GM23338 (cell line): ENCODE data around the gene DPF1. TPM values are rescaled to one million over a fixed set of nuclear protein-coding genes. Genes with fewer than 3 reads are reported as not detected.

Experiments
- ATAC-seq: fragments of 200-7000 bp; cut with Tn5 transposase; 3 replicates; pipeline ENCODE4 v1.9.1; 2020
- DNase-seq: peaks from one replicate; pipeline ENCODE4 v3.0.0-alpha.2; 2015; ENCODE audit warnings: low spot score
- H2AFZ ChIP-seq: fragments of 200-600 bp; sonication (generic); 2 replicates; pipeline ENCODE4 v1.8.0; 2016; ENCODE audit warnings: antibody characterized with exemption, mild to moderate bottlenecking, moderate library complexity
- H3F3A ChIP-seq: fragments of 200-600 bp; sonication (generic); replicated peaks from 2 replicates; pipeline ENCODE4 v1.8.0; 2017; ENCODE audit warnings: antibody characterized with exemption, mixed run types, low read depth
- H3K27ac ChIP-seq: fragments of 200-600 bp; sonication (generic); 2 replicates; pipeline ENCODE4 v1.6.1; 2016; ENCODE audit warnings: low read depth
- H3K27me3 ChIP-seq: fragments of 200-600 bp; sonication (generic); 2 replicates; pipeline ENCODE4 v1.8.0; 2016; ENCODE audit warnings: mild to moderate bottlenecking, mixed run types, moderate library complexity; ENCODE audit not compliant: insufficient read depth
- H3K36me3 ChIP-seq: fragments of 200-600 bp; sonication (generic); 2 replicates; pipeline ENCODE4 v1.8.0; 2016; ENCODE audit warnings: mild to moderate bottlenecking; ENCODE audit not compliant: insufficient read depth
- H3K4me1 ChIP-seq: fragments of 200-600 bp; sonication (generic); 2 replicates; pipeline ENCODE4 v1.8.0; 2016; ENCODE audit warnings: mild to moderate bottlenecking, moderate library complexity; ENCODE audit not compliant: insufficient read depth
- H3K4me2 ChIP-seq: fragments of 200-600 bp; sonication (generic); 2 replicates; pipeline ENCODE4 v1.7.1; 2017; ENCODE audit warnings: mixed run types
- H3K4me3 ChIP-seq: fragments of 200-600 bp; sonication (generic); 2 replicates; pipeline ENCODE4 v1.6.1; 2016; ENCODE audit warnings: mixed run types
- H3K79me2 ChIP-seq: fragments of 200-600 bp; sonication (generic); replicated peaks from 2 replicates; pipeline ENCODE4 v1.8.0; 2017; ENCODE audit warnings: mild to moderate bottlenecking; ENCODE audit not compliant: insufficient read depth
- H3K9me2 ChIP-seq: fragments of 200-600 bp; sonication (generic); 2 replicates; pipeline ENCODE4 v1.8.0; 2017; ENCODE audit not compliant: insufficient read depth
- H4K20me1 ChIP-seq: fragments of 200-600 bp; sonication (generic); replicated peaks from 2 replicates; pipeline ENCODE4 v1.8.0; 2017; ENCODE audit warnings: mild to moderate bottlenecking; ENCODE audit not compliant: insufficient read depth
- H3K27ac Mint-ChIP-seq: 2 replicates; pipeline ENCODE4 v1.8.0; 2020; ENCODE audit warnings: inconsistent platforms, mild to moderate bottlenecking, moderate library complexity, mixed read lengths
- H3K27me3 Mint-ChIP-seq: 3 replicates; pipeline ENCODE4 v1.8.0; 2022; ENCODE audit warnings: low read depth, mild to moderate bottlenecking, moderate library complexity, mixed read lengths, inconsistent platforms; ENCODE audit not compliant: insufficient read depth, poor library complexity
- H3K36me3 Mint-ChIP-seq: 3 replicates; pipeline ENCODE4 v1.8.0; 2021; ENCODE audit warnings: low read depth, mild to moderate bottlenecking, inconsistent platforms, moderate library complexity, mixed read lengths
- H3K4me1 Mint-ChIP-seq: 3 replicates; pipeline ENCODE4 v1.8.0; 2020; ENCODE audit warnings: mild to moderate bottlenecking, inconsistent platforms, mixed read lengths
- H3K4me3 Mint-ChIP-seq: 3 replicates; pipeline ENCODE4 v1.8.0; 2021; ENCODE audit warnings: moderate library complexity, mild to moderate bottlenecking, inconsistent platforms, mixed read lengths
- H3K9me3 Mint-ChIP-seq: 3 replicates; pipeline ENCODE4 v1.8.0; 2020; ENCODE audit warnings: moderate library complexity, mild to moderate bottlenecking, inconsistent platforms, mixed read lengths
- CREB1 ChIP-seq: fragments of 250-450 bp; sonication (Bioruptor Pico); IDR thresholded peaks from 2 replicates; pipeline ENCODE4 v1.5.0; 2020; ENCODE audit warnings: low read depth, mild to moderate bottlenecking, moderate library complexity
- EZH2 ChIP-seq: fragments of 200-600 bp; sonication (generic); IDR thresholded peaks from one replicate; pipeline ENCODE4 v1.8.0; 2017; ENCODE audit warnings: antibody characterized with exemption, mild to moderate bottlenecking, low read depth; ENCODE audit not compliant: unreplicated experiment
- EZH2phosphoT487 ChIP-seq: fragments of 200-600 bp; sonication (generic); IDR thresholded peaks from one replicate; pipeline ENCODE4 v1.8.1; 2018; ENCODE audit warnings: antibody characterized with exemption; ENCODE audit not compliant: unreplicated experiment
- JUNB ChIP-seq: IDR thresholded peaks from one replicate; pipeline ENCODE4 v1.6.1; 2016; ENCODE audit warnings: antibody characterized with exemption; ENCODE audit not compliant: unreplicated experiment
- NANOG ChIP-seq: IDR thresholded peaks from 2 replicates; pipeline ENCODE4 v1.6.1; 2016; ENCODE audit warnings: antibody characterized with exemption, borderline replicate concordance
- POLR2AphosphoS5 ChIP-seq: IDR thresholded peaks from 2 replicates; pipeline ENCODE4 v1.6.1; 2016; ENCODE audit warnings: antibody characterized with exemption, low read depth
- STAT1 ChIP-seq: IDR thresholded peaks from one replicate; pipeline ENCODE4 v1.6.1; 2016; ENCODE audit warnings: antibody characterized with exemption; ENCODE audit not compliant: unreplicated experiment
- ZNF114 ChIP-seq: fragments of 250-450 bp; sonication (Bioruptor Pico); IDR thresholded peaks from 2 replicates; pipeline ENCODE4 v1.5.0; 2020; ENCODE audit warnings: mild to moderate bottlenecking, moderate library complexity
- ZNF331 ChIP-seq: fragments of 250-450 bp; sonication (Bioruptor Pico); IDR thresholded peaks from 2 replicates; pipeline ENCODE4 v1.5.0; 2020; ENCODE audit warnings: low read depth, mild to moderate bottlenecking, moderate library complexity
- ZNF462 ChIP-seq: fragments of 250-450 bp; sonication (Bioruptor Pico); IDR thresholded peaks from 2 replicates; pipeline ENCODE4 v1.5.0; 2020; ENCODE audit warnings: mild to moderate bottlenecking, moderate library complexity
- polyA plus RNA-seq: library from polyadenylated mRNA; unstranded; fragments of >200 nt; fragmentation: Nextera tagmentation; extraction: Ambion mirVana; gene quantifications from 2 replicates; pipeline ENCODE4 v1.2.1, GENCODE V29; 2016
- total RNA-seq: library from RNA; depleted of rRNA; stranded (reverse); fragments of >200 nt; shearing (Covaris generic); gene quantifications from 2 replicates; pipeline ENCODE4 v1.2.3, GENCODE V29; 2014
- TF ChIP-seq, protein P1 (sequence below): IDR thresholded peaks from one replicate; pipeline ENCODE4 v1.6.1; 2018; ENCODE audit warnings: antibody characterized with exemption; ENCODE audit not compliant: unreplicated experiment
- TF ChIP-seq, protein P2 (sequence below), 2 experiments: fragments of 200-600 bp in 1 of 2; sonication (generic) in 1 of 2; conservative IDR thresholded peaks; 2 replicates each; pipeline versions ENCODE4 v1.5.1 to v1.6.1; 2016 to 2017; ENCODE audit warnings: antibody characterized with exemption in 2 of 2, low read depth in 2 of 2, mild to moderate bottlenecking in 2 of 2, moderate library complexity in 1 of 2
- TF ChIP-seq, protein P3 (sequence below): IDR thresholded peaks from 2 replicates; pipeline ENCODE4 v1.6.1; 2016; ENCODE audit warnings: antibody characterized with exemption

DPF1 gene
- total and polyA plus RNA-seq, 2 experiments from 2014 or later, result 8.3 to 11.7 TPM

- H3K27me3 Mint-ChIP-seq, result peaks cover 15% of the 10 kb centered on the region
- DNase-seq, result no peak
- peaks cover 12% of the 10 kb centered on the region; the same call in 1 of the 2 replicates for H3K4me1 ChIP-seq
- no peaks in the 10 kb centered on the region for H3K36me3 ChIP-seq
- no peak overlapping the region for H3K4me3 ChIP-seq
- H3K4me2 ChIP-seq, result no peak overlapping the region
- ATAC-seq, result no peak
- peaks cover 26% of the 10 kb centered on the region; the same call in 2 of the 3 replicates for H3K4me1 Mint-ChIP-seq
- peaks cover 7% of the 10 kb centered on the region; the same call in 1 of the 2 replicates for H4K20me1 ChIP-seq
- no peaks in the 10 kb centered on the region for H3K27me3 ChIP-seq
- H3K27ac Mint-ChIP-seq, result no peak overlapping the region
- H2AFZ ChIP-seq, result no peak overlapping the region
- no peaks in the 10 kb centered on the region for H3F3A ChIP-seq
- H3K36me3 Mint-ChIP-seq, result peaks cover 24% of the 10 kb centered on the region
- H3K9me2 ChIP-seq, result no peaks in the 10 kb centered on the region
- no peak overlapping the region for H3K4me3 Mint-ChIP-seq
- no peak overlapping the region for H3K27ac ChIP-seq
- H3K79me2 ChIP-seq, result no peaks in the 10 kb centered on the region
- TF ChIP-seq EZH2 (no peak), STAT1 (no peak), ZNF114 (CRISPR knock-in tag) (no peak), JUNB (no peak), EZH2phosphoT487 (no peak), ZNF462 (CRISPR knock-in tag) (no peak), CREB1 (CRISPR knock-in tag) (no peak), NANOG (no peak), ZNF331 (CRISPR knock-in tag) (no peak), POLR2AphosphoS5 (no peak)
- TF ChIP-seq, protein P1, sequence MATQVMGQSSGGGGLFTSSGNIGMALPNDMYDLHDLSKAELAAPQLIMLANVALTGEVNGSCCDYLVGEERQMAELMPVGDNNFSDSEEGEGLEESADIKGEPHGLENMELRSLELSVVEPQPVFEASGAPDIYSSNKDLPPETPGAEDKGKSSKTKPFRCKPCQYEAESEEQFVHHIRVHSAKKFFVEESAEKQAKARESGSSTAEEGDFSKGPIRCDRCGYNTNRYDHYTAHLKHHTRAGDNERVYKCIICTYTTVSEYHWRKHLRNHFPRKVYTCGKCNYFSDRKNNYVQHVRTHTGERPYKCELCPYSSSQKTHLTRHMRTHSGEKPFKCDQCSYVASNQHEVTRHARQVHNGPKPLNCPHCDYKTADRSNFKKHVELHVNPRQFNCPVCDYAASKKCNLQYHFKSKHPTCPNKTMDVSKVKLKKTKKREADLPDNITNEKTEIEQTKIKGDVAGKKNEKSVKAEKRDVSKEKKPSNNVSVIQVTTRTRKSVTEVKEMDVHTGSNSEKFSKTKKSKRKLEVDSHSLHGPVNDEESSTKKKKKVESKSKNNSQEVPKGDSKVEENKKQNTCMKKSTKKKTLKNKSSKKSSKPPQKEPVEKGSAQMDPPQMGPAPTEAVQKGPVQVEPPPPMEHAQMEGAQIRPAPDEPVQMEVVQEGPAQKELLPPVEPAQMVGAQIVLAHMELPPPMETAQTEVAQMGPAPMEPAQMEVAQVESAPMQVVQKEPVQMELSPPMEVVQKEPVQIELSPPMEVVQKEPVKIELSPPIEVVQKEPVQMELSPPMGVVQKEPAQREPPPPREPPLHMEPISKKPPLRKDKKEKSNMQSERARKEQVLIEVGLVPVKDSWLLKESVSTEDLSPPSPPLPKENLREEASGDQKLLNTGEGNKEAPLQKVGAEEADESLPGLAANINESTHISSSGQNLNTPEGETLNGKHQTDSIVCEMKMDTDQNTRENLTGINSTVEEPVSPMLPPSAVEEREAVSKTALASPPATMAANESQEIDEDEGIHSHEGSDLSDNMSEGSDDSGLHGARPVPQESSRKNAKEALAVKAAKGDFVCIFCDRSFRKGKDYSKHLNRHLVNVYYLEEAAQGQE, result no peak
- TF ChIP-seq, protein P2, sequence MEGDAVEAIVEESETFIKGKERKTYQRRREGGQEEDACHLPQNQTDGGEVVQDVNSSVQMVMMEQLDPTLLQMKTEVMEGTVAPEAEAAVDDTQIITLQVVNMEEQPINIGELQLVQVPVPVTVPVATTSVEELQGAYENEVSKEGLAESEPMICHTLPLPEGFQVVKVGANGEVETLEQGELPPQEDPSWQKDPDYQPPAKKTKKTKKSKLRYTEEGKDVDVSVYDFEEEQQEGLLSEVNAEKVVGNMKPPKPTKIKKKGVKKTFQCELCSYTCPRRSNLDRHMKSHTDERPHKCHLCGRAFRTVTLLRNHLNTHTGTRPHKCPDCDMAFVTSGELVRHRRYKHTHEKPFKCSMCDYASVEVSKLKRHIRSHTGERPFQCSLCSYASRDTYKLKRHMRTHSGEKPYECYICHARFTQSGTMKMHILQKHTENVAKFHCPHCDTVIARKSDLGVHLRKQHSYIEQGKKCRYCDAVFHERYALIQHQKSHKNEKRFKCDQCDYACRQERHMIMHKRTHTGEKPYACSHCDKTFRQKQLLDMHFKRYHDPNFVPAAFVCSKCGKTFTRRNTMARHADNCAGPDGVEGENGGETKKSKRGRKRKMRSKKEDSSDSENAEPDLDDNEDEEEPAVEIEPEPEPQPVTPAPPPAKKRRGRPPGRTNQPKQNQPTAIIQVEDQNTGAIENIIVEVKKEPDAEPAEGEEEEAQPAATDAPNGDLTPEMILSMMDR (conservative IDR thresholded peaks at IDR 0.05; ENCODE audit: low read depth in 2 of 2), result no peak
- TF ChIP-seq, protein P3, sequence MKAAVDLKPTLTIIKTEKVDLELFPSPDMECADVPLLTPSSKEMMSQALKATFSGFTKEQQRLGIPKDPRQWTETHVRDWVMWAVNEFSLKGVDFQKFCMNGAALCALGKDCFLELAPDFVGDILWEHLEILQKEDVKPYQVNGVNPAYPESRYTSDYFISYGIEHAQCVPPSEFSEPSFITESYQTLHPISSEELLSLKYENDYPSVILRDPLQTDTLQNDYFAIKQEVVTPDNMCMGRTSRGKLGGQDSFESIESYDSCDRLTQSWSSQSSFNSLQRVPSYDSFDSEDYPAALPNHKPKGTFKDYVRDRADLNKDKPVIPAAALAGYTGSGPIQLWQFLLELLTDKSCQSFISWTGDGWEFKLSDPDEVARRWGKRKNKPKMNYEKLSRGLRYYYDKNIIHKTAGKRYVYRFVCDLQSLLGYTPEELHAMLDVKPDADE, result no peak
- H3K9me3 Mint-ChIP-seq, result peaks cover 4% of the 10 kb centered on the region; the same call in 2 of the 3 replicates
Observed at GRCh38 chr19:38184815-38185214, 39.2 kb downstream of the DPF1 start.
